Esophagus muscularis mucosa (tissue), 4 donors: ENCODE data around the gene IMPA2.

Experiments
- EP300 ChIP-seq: sonication (generic); formaldehyde crosslinking; IDR thresholded peaks from one replicate; pipeline ENCODE4 v1.6.1; 2017; ENCODE audit warnings: antibody characterized with exemption
- POLR2A ChIP-seq: fragments of 450-650 bp; IDR thresholded peaks from one replicate; pipeline ENCODE4 v1.6.1; 2017; ENCODE audit warnings: antibody characterized with exemption, moderate library complexity, mild to moderate bottlenecking, low read depth
- POLR2AphosphoS5 ChIP-seq, 2 donors: sonication (generic); formaldehyde crosslinking; IDR thresholded peaks; one replicate each; pipeline ENCODE4 v1.6.1; 2017; ENCODE audit warnings: antibody characterized with exemption in 2 of 2
- TF ChIP-seq, protein P1 (sequence below), 3 experiments: fragments of 200-600 bp in 2 of 3; fragments of 450-650 bp in 1 of 3; sonication (generic) in 2 of 3; IDR thresholded peaks; one replicate each; pipeline ENCODE4 v1.5.1; 2017 to 2019; ENCODE audit warnings: antibody characterized with exemption in 3 of 3, mild to moderate bottlenecking in 2 of 3, moderate library complexity in 1 of 3

DNA sequence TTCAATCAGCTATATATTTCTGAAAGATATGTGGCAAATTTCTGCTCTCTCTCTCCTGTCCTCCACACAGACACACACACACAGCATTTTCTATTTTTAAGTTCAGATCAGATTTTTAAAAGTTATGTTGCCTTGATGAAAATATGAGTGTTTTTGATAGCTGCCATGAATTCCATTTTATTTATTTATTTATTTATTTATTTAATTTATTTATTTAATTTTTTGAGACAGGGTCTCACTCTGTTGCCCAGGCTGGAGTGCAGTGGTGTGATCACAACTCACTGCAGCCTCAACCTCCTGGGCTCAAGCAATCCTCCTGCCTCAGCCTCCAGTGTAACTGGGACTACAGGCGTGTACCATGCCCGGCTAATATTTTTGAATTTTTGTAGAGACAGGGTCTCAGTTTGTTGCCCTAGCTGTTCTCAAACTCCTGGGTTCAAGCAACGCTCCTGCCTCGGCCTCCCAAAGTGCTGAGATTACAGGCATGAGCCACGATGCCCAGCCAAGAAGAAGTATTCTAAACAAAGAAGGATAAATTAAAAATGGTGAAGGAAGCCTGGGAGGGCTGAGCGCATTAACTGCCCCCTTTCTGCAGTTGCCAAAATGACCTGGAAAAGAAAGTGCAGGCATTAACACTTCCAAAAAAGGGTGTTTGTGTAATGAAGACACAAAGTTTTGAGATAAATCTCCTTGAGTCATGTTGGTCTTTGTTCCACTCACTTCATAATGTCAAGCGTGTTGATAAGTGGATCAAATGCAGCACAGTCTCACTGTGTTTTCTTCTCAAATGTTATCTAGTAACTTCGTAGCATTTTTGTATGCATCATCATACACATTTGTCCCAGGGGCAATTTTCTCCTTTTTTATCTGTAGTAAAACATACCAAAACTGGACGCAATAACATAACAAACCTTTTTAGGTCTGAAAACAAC lies 11.1 kb upstream of the IMPA2 start:
- TF ChIP-seq, protein P1, sequence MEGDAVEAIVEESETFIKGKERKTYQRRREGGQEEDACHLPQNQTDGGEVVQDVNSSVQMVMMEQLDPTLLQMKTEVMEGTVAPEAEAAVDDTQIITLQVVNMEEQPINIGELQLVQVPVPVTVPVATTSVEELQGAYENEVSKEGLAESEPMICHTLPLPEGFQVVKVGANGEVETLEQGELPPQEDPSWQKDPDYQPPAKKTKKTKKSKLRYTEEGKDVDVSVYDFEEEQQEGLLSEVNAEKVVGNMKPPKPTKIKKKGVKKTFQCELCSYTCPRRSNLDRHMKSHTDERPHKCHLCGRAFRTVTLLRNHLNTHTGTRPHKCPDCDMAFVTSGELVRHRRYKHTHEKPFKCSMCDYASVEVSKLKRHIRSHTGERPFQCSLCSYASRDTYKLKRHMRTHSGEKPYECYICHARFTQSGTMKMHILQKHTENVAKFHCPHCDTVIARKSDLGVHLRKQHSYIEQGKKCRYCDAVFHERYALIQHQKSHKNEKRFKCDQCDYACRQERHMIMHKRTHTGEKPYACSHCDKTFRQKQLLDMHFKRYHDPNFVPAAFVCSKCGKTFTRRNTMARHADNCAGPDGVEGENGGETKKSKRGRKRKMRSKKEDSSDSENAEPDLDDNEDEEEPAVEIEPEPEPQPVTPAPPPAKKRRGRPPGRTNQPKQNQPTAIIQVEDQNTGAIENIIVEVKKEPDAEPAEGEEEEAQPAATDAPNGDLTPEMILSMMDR (IDR thresholded peaks at IDR 0.05): no peak
- TF ChIP-seq POLR2A: no peak
- TF ChIP-seq POLR2AphosphoS5 (IDR thresholded peaks at IDR 0.05): no peak
- no peak for TF ChIP-seq EP300
